NCI-H2171 (cell line): ENCODE measurements around the gene FAM168B.
A peak's percentile ranks its signal among the peaks of the same experiment; 100 is the strongest.
"Not testable (repeated sequence)": the region's sequence is repeated elsewhere in the genome, so short reads cannot be mapped to it uniquely, and the experiment has no call there.

Experiments used
- DNase-seq: peaks from one replicate; lab custom pipeline; 2025; lab: John Stamatoyannopoulos, UW

Gene FAM168B

GRCh38 chr2:131094463-131095281 lies 1.4 kb upstream of the FAM168B start:
- DNase-seq, result no peak

DNA sequence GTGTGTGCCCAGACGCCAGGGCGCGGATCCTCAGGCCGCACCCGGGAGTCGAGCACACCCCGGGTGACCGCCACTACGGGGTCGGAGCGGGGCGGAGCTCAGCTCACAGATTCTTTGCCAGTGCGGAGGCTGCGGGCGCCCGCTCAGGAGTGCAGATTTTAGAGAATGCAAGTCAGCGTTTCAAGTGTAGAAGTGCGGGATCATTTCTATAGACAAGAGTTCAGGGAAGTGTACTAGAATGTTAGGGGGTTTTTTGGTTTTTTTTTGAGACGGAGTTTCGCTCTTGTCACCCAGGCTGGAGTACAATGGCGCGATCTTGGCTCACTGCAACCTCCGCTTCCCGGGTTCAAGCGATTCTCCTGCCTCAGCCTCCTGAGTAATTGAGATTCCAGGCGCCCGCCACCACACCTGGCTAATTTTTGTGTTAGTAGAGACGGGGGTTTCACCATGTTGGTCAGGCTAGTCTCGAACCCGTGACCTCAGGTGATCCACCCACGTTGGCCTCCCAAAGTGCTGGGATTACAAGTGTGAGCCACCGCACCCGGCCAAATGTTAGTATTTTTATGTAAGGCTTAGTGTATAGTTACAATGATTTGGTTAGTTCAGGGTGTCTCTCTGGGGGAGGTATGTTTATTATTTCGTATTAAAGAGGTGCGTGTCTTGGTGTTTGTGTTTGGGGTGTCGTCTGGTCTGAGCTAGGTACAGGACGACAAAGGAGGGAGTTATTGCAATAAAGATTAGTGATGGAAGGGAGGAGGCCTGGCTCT lies 619 bp upstream of the FAM168B start:
- peak; percentile 61 for DNase-seq

GRCh38 chr2:131092458-131093005 lies 728 bp downstream of the FAM168B start:
- no peak for DNase-seq

DNA sequence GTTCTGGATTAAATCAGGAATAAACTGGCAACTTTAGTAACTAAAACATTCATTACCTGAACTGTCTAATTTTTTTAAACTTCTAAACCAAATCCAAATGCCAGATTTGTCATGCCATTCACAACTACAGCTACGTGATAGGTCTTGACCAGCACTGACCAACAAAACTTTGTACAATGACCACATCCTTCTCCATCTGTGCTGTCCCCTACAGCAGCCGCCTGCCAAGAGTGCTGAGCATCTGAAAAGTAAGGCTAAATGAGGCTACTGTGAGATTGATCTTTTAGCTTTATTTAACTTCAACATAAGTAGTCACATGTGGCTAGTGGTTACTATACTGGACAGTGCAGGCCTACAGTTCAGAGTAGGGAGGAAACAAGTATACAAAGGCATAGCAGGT lies 7.6 kb downstream of the FAM168B start:
- DNase-seq, result no peak

GRCh38 chr2:131081190-131081589 lies 12.1 kb downstream of the FAM168B start:
- no peak for DNase-seq

- DNase-seq, result not testable (repeated sequence)
Measured at GRCh38 chr2:131079931-131080330, 13.3 kb downstream of the FAM168B start.

- no peak for DNase-seq
Measured at GRCh38 chr2:131077966-131078365, 15.3 kb downstream of the FAM168B start.

DNA sequence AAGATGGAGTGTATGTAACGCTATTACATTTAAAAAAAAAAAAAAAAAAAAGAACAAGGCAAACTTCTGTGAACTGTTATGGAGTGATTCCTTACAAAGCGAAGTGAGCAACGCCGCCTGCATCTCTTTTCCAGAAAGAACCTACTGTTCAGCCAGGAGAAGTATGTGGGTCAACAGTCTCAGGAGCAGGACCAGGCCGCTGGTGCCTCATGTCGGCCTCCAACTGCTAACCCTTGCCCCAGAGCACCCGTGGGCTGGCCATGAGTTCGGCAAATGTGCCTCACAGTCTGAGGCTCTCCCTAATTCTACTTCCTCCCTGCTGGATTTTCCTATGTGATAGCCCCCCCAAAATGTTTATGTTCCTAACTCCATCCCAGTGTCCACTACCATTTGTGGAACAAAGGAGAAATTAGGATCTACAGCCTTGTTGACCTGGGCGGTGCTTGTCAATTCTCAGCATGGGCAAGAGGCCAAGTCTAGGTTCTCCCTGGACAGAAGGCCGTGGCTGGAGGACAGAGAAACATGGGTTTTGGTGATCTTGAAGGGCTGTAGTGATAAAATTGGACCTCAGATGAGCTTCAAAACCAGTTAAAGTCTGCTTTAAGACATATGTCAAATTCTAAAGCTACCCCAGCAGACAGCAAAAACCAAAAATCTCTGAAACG lies 15.9 kb downstream of the FAM168B start:
- no peak for DNase-seq

- DNase-seq, result no peak
Measured at GRCh38 chr2:131076707-131077106, 16.6 kb downstream of the FAM168B start.

DNA sequence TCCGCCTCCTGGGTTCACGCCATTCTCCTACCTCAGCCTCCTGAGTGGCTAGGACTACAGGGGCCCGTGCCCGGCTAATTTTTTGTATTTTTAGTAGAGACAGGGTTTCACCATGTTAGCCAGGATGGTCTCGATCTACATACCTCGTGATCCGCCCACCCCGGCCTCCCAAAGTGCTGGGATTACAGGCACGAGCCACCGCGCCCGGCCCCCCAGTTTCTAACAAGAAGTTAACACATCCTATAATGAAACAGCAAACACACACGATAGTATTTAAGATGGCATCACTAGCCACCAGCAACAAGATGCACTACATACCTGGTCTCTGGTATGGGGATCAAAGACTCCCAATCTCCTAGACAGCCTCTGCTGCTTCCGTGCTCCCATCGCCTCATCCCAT lies 17.7 kb downstream of the FAM168B start:
- DNase-seq, result not testable (repeated sequence)

GRCh38 chr2:131068172-131068571 lies 25.1 kb downstream of the FAM168B start:
- not testable (repeated sequence) for DNase-seq

- no peak for DNase-seq
Measured at GRCh38 chr2:131067465-131068125, 25.7 kb downstream of the FAM168B start.

GRCh38 chr2:131064589-131065512 lies 28.4 kb downstream of the FAM168B start:
- no peak for DNase-seq

DNA sequence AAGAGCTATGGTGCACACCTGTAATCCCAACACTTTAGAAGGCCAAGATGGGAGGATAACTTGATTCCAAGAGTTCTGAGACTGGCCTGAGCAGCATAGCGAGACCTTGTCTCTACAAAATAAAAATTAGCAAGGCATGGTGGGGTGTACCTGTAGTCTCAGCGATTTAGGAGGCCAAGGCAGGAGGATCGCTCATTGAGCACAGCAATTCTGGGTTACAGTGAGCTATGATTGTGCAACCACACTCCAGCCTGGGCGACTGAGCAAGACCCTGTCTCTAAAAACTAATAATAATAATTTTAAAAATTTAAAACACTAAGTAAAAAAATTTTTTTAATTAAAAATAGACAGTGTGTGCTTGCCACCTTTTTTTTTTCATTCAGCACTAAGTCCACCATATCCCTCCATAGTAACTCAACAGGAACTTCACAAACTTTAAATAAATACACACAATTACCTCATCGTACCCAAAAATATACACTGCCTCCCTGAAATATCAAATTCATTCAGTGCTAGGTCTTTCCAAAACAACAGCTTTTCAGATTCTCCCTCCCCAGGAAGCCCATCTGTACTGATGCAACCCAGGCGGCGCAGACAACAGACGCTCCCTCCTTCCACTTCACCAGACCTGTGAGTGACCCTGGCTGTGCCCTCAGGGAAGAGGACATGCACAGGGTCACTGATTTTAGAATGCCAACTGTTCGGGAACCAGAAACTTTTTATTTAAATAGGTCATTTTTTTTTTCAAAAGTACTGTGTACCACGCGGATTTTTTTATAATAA lies 29.6 kb downstream of the FAM168B start:
- DNase-seq, result no peak

GRCh38 chr2:131058920-131059319 lies 34.3 kb downstream of the FAM168B start:
- no peak for DNase-seq

DNA sequence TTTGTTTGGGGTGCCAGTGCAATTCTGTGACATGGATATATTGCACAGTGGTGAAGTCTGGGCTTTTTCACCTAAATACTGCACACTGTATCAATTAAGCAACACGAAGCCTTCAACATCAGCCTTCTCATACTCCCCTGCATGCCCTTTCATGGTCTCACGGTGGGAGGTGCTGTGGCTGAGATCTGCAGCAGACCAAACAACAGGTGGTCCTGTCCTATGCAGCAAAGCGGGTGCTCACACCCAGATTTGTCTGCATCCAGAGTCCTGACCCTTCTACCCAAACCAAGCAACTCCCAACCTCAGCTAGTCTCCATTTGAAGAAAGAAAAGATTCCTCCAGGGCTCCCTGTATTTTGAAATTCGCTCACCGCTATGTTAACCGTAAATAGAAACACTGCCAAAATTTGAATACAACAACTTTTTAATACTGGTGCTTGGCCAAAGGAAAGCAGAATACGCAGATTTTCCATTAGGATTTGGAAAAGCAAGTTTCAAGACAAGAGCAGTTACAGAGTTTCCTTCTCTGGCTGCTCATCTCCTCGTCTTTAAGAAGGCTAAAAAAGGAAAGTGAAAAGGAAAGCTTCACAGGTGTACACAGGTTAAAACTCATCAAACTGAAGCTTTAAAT lies 34.9 kb downstream of the FAM168B start:
- no peak for DNase-seq

GRCh38 chr2:131056932-131057287 lies 36.4 kb downstream of the FAM168B start:
- DNase-seq, result no peak

- DNase-seq, result no peak
Measured at GRCh38 chr2:131056204-131056931, 36.9 kb downstream of the FAM168B start.
